ENCODE measurements around the gene EIF4E3. TPM values are rescaled to one million over a fixed set of nuclear protein-coding genes. Genes with fewer than 3 reads are reported as not detected.

Gene EIF4E3
- 0.76 TPM for polyA plus RNA-seq (2012; ENCODE audit: low read depth, missing spikeins)

DNA sequence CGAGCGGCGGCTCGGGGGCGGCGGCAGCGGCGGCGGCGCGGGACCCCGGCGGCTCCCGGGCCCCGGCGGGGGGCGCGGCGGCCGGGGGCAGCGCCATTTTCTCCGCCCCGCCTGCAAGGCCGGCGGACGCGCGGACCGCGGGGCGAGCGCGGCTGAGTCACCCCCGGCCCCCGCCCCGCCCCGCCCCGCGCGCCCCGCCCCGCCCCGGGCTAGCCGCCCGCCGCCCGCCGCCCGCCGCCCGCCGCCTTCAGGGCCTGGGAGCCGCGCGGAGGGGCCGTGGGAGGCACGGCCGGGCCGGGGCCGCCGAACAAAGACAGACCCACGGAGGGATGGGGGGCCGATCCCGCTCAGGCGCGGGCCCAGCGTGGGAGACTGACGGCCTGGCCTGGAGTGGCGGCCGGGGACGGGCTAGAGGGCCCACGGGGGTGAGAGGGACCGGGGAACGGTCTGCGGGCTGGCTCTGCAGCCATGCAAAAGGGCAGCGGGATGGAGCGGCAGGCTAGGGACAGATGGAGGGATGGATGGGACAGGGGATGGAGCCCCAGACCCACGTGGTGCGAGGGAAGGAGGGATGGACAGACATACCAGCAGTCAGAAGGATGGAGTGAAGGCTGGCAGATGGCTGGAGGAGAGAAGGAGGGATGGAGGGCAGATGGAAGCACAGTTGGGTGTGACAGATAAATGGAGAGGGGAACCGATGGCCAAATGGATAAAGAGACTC is at the start of gene EIF4E3:
Gene EIF4E3 (minus strand): TSS at position 132 of the 721 bp plus-strand sequence. CDS start 35 bp downstream, at position 97.
- DNase-seq (ENCODE audit: insufficient read length, low spot score) (peak; percentile 47), FAIRE-seq (no peak)
- no peak for TF ChIP-seq PAX5 (IDR thresholded peaks at IDR 0.05; ENCODE audit: insufficient read depth, low read length, severe bottlenecking)
- TF ChIP-seq TAF1 (IDR thresholded peaks at IDR 0.05; ENCODE audit: low read depth, low read length) = no peak
- TF ChIP-seq SPI1 (IDR thresholded peaks at IDR 0.05; ENCODE audit: low read depth, low read length) = no peak
- no peak for TF ChIP-seq POU2F2 (IDR thresholded peaks at IDR 0.05; ENCODE audit: low read depth, low read length)
- no peak for TF ChIP-seq POLR2A (IDR thresholded peaks at IDR 0.05; ENCODE audit: low read depth, low read length)
- no peak for TF ChIP-seq POLR2AphosphoS5 (IDR thresholded peaks at IDR 0.05; ENCODE audit: low read depth, low read length)

GRCh38 chr3:71771884-71772283 is 46.7 kb upstream of the EIF4E3 start:
- DNase-seq (ENCODE audit: insufficient read length, low spot score) (no peak), FAIRE-seq (no peak)
- TF ChIP-seq TAF1 (IDR thresholded peaks at IDR 0.05; ENCODE audit: low read depth, low read length) = no peak
- TF ChIP-seq POLR2A (IDR thresholded peaks at IDR 0.05; ENCODE audit: low read depth, low read length) = no peak
- TF ChIP-seq PAX5 (IDR thresholded peaks at IDR 0.05; ENCODE audit: insufficient read depth, low read length, severe bottlenecking) = no peak
- TF ChIP-seq SPI1 (IDR thresholded peaks at IDR 0.05; ENCODE audit: low read depth, low read length) = no peak
- no peak for TF ChIP-seq POU2F2 (IDR thresholded peaks at IDR 0.05; ENCODE audit: low read depth, low read length)
- TF ChIP-seq POLR2AphosphoS5 (IDR thresholded peaks at IDR 0.05; ENCODE audit: low read depth, low read length) = no peak

DNA sequence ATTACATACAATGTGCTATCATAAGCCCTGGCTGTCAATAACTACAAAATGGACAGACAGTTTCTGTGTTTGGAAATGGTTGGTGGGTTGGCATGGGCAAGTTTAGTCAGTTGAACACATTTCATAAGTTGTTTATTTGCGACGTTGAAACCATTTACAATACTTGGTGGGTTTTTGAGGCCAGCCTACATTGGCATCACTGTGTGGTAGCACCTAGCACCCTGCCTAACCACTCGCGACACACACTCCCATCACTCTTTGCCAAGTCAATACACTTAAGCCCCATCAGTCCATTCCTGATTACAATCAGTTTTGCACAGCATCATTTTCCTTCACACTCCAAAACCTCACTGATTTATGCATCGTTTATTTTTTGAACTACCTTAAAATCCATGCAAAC is 45.9 kb upstream of the EIF4E3 start:
- no peak for TF ChIP-seq POLR2AphosphoS5 (IDR thresholded peaks at IDR 0.05; ENCODE audit: low read depth, low read length)
- no peak for TF ChIP-seq TAF1 (IDR thresholded peaks at IDR 0.05; ENCODE audit: low read depth, low read length)
- TF ChIP-seq POLR2A (IDR thresholded peaks at IDR 0.05; ENCODE audit: low read depth, low read length) = no peak
- TF ChIP-seq POU2F2 (IDR thresholded peaks at IDR 0.05; ENCODE audit: low read depth, low read length) = no peak
- no peak for TF ChIP-seq SPI1 (IDR thresholded peaks at IDR 0.05; ENCODE audit: low read depth, low read length)
- no peak for TF ChIP-seq PAX5 (IDR thresholded peaks at IDR 0.05; ENCODE audit: insufficient read depth, low read length, severe bottlenecking)
- FAIRE-seq (no peak), DNase-seq (ENCODE audit: insufficient read length, low spot score) (no peak)

- DNase-seq (ENCODE audit: insufficient read length, low spot score) (no peak), FAIRE-seq (no peak)
- no peak for TF ChIP-seq POU2F2 (IDR thresholded peaks at IDR 0.05; ENCODE audit: low read depth, low read length)
- no peak for TF ChIP-seq POLR2AphosphoS5 (IDR thresholded peaks at IDR 0.05; ENCODE audit: low read depth, low read length)
- TF ChIP-seq TAF1 (IDR thresholded peaks at IDR 0.05; ENCODE audit: low read depth, low read length) = no peak
- TF ChIP-seq POLR2A (IDR thresholded peaks at IDR 0.05; ENCODE audit: low read depth, low read length) = no peak
Measured at GRCh38 chr3:71763426-71763825, 38.2 kb upstream of the EIF4E3 start.

- TF ChIP-seq SPI1 (IDR thresholded peaks at IDR 0.05; ENCODE audit: low read depth, low read length) (no peak), POU2F2 (IDR thresholded peaks at IDR 0.05; ENCODE audit: low read depth, low read length) (no peak), POLR2A (IDR thresholded peaks at IDR 0.05; ENCODE audit: low read depth, low read length) (no peak)
- FAIRE-seq (no peak), DNase-seq (ENCODE audit: insufficient read length, low spot score) (no peak)
Measured at GRCh38 chr3:71760140-71760539, 34.9 kb upstream of the EIF4E3 start.

DNA sequence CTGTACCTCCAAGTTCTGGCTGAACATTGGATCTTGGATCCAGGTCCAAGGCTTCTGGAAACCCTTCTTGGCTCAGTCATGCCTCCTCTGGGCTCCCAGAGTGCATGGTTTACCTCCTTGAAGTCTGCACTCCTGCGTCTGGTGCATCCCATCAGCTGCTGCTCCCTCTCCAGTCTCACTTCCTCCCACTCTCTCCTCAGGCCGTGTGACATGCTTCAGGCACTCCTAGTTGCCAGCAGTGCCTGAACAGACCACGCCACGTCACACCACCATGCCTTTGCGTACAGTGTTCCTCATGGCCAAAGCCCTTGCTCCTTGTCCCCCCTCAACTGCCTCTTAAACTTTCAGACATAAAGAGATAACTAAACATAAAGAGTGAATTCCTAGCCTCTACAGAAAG is 34.2 kb upstream of the EIF4E3 start:
- TF ChIP-seq POU2F2 (IDR thresholded peaks at IDR 0.05; ENCODE audit: low read depth, low read length) = no peak
- no peak for TF ChIP-seq POLR2AphosphoS5 (IDR thresholded peaks at IDR 0.05; ENCODE audit: low read depth, low read length)
- TF ChIP-seq SPI1 (IDR thresholded peaks at IDR 0.05; ENCODE audit: low read depth, low read length) = no peak
- no peak for TF ChIP-seq TAF1 (IDR thresholded peaks at IDR 0.05; ENCODE audit: low read depth, low read length)
- TF ChIP-seq POLR2A (IDR thresholded peaks at IDR 0.05; ENCODE audit: low read depth, low read length) = no peak
- no peak for TF ChIP-seq PAX5 (IDR thresholded peaks at IDR 0.05; ENCODE audit: insufficient read depth, low read length, severe bottlenecking)
- DNase-seq (ENCODE audit: insufficient read length, low spot score) (no peak), FAIRE-seq (no peak)

DNA sequence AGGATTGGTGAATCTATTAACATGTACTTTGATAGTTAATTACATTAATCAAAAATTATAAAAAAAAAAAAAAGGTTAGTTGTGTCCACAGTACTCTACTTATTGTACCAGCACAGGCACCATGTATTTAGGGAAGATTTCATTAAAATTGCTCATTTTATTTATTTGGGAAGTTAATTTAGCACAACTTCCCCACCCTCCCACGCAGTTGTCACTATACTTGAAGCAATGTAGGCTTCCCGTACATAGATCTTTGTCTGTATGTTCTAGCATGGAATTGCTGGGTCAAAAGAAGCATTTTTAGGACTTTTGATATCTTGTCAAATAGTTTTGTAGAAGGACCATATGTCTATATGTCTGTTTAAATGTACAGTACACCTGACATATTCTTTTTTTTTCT is 32.9 kb upstream of the EIF4E3 start:
- FAIRE-seq (no peak), DNase-seq (ENCODE audit: insufficient read length, low spot score) (no peak)
- TF ChIP-seq SPI1 (IDR thresholded peaks at IDR 0.05; ENCODE audit: low read depth, low read length) = no peak
- no peak for TF ChIP-seq POLR2AphosphoS5 (IDR thresholded peaks at IDR 0.05; ENCODE audit: low read depth, low read length)
- no peak for TF ChIP-seq POU2F2 (IDR thresholded peaks at IDR 0.05; ENCODE audit: low read depth, low read length)
- TF ChIP-seq TAF1 (IDR thresholded peaks at IDR 0.05; ENCODE audit: low read depth, low read length) = no peak
- no peak for TF ChIP-seq PAX5 (IDR thresholded peaks at IDR 0.05; ENCODE audit: insufficient read depth, low read length, severe bottlenecking)
- TF ChIP-seq POLR2A (IDR thresholded peaks at IDR 0.05; ENCODE audit: low read depth, low read length) = no peak

- no peak for FAIRE-seq
- TF ChIP-seq SPI1 (IDR thresholded peaks at IDR 0.05; ENCODE audit: low read depth, low read length) = no peak
- TF ChIP-seq POLR2AphosphoS5 (IDR thresholded peaks at IDR 0.05; ENCODE audit: low read depth, low read length) = no peak
- TF ChIP-seq TAF1 (IDR thresholded peaks at IDR 0.05; ENCODE audit: low read depth, low read length) = no peak
- no peak for TF ChIP-seq POU2F2 (IDR thresholded peaks at IDR 0.05; ENCODE audit: low read depth, low read length)
- no peak for TF ChIP-seq POLR2A (IDR thresholded peaks at IDR 0.05; ENCODE audit: low read depth, low read length)
- no peak for TF ChIP-seq PAX5 (IDR thresholded peaks at IDR 0.05; ENCODE audit: insufficient read depth, low read length, severe bottlenecking)
- DNase-seq (ENCODE audit: insufficient read length, low spot score) = no peak
Measured at GRCh38 chr3:71754610-71755253, 29.5 kb upstream of the EIF4E3 start.

- DNase-seq (ENCODE audit: insufficient read length, low spot score) (peak; percentile 27), FAIRE-seq (peak; percentile 54)
- TF ChIP-seq PAX5 (IDR thresholded peaks at IDR 0.05; ENCODE audit: insufficient read depth, low read length, severe bottlenecking) (no peak), POLR2AphosphoS5 (IDR thresholded peaks at IDR 0.05; ENCODE audit: low read depth, low read length) (no peak), SPI1 (IDR thresholded peaks at IDR 0.05; ENCODE audit: low read depth, low read length) (no peak), TAF1 (IDR thresholded peaks at IDR 0.05; ENCODE audit: low read depth, low read length) (no peak), POU2F2 (IDR thresholded peaks at IDR 0.05; ENCODE audit: low read depth, low read length) (no peak), POLR2A (IDR thresholded peaks at IDR 0.05; ENCODE audit: low read depth, low read length) (no peak)
Measured at GRCh38 chr3:71753701-71754609, 28.8 kb upstream of the EIF4E3 start, which contains the start of gene GPR27. TSS of gene GPR27 (plus strand) at chr3:71753855. CDS start at chr3:71754050, 195 bp downstream.

Data from GM12891 (cell line).